DMS 273 treated with DMSO at 0.1 percent for 48 hours (cell line): ENCODE measurements around the gene SPNS1.
"Not testable (repeated sequence)": the region's sequence is repeated elsewhere in the genome, so short reads cannot be mapped to it uniquely, and the experiment has no call there.

ENCODE experiments used
- DNase-seq: peaks from one replicate; lab custom pipeline; 2025; lab: John Stamatoyannopoulos, UW

SPNS1 gene

DNA sequence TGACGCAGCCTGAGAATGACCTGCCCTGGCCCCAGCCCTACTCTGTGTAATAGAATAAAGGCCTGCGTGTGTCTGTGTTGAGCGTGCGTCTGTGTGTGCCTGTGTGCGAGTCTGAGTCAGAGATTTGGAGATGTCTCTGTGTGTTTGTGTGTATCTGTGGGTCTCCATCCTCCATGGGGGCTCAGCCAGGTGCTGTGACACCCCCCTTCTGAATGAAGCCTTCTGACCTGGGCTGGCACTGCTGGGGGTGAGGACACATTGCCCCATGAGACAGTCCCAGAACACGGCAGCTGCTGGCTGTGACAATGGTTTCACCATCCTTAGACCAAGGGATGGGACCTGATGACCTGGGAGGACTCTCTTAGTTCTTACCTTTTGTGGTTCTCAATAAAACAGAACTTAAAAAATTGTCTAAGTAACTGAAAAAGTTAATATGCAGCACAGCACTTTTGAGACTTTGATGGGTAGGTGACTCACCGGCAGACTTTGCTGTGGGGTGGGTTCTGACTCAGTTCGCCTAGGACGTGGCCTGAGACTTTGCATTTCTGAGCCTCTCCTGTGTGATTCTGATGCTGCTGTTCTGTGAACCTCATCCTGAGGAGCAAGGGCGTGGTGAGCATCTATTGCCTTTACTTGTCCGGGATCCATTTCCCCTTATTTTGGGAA lies 15.9 kb downstream of the SPNS1 start:
- DNase-seq = no peak

DNA sequence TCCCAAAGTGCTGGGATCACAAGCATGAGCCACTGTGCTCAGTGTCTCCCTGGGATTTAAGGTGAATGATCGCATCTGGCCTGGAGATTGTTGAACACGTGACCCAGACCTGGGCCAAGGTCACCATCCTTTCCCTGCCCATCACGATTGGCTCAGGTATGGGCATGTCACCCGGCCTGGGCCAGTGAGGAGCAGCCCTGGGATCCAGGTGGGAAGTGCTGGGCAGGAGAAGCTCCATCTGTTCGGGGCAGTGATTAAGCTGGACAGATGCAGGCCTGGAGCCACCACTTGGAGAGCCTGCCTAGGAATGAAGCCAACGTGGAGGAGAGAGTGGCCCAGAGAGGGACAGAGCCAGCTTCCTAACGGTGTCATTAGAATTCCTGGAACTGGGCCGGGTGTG lies 17.1 kb downstream of the SPNS1 start:
- no peak for DNase-seq

DNA sequence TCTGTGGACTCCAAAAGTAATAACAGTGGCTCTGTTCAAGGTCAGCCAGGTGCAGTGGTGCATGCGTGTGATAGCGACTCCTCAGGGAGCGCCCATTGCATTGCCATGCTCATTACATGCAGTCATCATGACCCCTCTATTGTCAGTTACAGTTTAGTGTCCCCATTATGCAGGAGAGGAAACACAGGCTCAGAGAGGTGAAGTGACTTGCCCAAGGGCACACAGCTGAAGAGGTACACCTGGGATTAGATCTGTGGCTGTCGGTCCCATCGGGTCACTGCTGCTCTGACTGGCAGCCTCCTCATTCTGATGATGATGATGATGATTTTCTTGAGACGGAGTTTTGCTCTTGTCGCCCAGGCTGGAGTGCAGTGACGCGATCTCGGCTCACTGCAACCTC lies 17.9 kb downstream of the SPNS1 start:
- no peak for DNase-seq

DNA sequence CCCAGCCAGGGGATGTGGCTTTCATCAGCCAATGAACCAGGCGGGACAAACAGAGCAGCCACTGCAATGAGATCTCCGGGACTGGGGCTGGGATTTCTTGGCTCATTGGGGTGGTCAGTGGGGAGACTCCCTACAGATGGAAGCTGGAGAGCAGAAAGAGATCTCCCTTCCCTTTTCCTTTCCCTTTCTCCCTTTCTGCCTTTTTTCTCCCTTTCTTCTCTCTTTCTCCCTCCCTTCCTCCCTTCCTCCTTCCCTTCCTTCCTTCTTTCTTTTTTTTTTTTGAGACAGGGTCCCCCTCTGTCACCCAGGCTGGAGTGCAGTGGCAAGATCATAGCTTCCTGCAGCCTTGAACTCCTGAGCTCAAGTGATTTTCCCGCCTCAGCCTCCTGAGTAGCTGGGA lies 24.3 kb downstream of the SPNS1 start:
- DNase-seq = no peak

DNA sequence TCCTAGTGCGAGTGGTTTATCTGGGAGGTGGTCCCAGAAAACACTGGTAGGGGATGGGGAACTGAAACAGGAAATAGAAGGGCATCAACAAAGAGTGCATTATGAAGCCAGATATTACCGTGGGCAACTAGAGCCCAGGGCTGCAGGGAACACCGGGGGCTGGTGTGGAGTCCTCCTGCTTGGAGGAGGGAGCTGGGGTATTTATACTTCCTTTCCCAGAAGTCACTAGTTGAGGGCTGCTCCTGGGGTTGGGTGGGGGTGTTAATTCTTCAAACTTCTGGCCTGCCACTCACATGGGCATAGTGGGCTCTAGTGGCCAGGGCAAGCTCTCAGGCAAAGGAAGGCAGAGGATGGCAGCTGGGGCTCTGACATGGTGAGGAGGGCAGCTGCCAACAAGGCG lies 25.0 kb downstream of the SPNS1 start:
- no peak for DNase-seq

DNA sequence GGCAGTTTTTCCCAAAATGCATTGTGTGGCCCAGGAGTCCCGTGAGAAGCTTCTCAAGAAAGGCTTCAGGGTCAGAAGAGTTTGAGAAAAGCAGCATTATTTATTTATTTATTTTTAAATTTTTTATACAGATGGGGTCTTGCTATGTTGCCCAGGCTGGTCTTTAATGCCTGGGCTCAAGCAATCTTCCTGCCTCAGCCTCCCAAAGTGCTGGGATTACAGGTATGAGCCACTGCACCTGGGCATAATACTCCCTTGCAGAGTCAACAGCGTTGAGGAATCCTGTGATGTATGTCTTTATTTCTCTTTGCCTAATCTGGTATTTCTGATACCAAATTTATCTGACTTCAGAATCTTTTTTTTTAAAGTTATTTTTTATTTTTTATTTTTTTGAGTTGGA lies 25.4 kb downstream of the SPNS1 start:
- DNase-seq = no peak

DNA sequence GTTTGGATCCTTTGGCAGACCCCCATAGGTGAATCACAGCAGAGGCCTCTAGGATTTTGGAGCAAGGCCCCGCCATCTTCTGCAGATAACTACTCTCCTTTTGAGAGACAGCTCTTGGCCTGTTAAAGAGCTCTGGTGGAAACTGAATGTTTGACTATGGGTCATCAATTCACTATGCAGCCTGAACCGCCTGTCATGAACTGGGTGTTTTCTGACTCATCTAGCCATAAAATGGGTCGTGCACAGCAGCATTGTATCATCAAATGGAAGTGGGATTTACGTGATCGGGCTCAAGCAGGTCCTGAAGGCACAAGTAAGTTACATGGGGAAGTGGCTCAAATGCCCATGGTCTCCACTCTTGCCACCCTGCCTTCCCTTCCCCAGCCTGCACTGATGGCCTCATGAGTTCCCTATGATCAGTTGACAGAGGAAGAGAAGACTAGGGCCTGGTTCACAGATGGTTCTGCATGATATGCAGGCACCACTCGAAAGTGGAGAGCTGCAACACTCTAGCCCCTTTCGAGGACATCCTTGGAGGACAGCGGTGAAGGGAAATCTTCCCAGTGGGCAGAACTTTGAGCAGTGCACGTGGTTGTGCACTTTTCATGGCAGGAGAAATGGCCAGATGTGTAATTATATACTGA lies 30.0 kb downstream of the SPNS1 start:
- DNase-seq = not testable (repeated sequence)

DNA sequence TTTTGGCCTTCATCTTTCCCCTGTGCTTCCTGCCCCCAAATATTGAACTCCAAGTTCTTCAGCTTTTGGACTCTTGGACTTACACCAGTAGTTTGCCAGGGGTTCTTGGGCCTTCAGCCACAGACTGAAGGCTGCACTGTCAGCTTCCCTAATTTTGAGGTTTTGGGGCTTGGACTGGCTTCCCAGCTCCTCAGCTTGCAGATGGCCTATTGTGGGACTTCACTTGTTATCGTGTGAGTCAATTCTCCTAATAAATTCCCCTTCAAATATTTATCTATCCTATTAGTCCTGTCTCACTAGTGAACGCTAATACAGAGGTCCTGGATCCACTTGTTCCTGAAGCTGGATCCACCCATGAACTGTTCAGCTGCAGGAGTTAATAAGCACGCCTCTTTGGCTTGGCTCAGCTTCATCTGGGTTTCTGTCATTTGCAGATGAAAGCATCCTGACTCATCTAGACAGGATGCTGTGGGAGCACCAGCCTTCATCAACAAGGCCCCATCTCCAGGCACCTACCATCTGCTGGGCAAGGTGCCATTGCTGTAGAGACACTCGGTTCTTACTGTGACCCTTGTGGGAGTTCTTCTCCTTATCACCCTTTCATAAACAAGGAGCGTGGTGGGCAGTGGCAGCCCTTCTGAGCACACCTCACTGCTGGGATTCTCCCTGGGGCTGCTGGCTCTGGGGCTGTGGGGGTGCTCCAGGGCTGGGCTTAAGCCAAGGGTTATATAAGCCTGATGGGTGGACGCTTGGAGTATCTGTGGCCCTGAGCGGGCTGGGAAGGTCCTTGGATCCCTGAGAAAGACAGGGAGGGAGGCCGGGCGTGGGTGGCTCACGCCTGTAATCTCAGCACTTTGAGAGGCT lies 33.4 kb downstream of the SPNS1 start:
- DNase-seq = no peak

DNA sequence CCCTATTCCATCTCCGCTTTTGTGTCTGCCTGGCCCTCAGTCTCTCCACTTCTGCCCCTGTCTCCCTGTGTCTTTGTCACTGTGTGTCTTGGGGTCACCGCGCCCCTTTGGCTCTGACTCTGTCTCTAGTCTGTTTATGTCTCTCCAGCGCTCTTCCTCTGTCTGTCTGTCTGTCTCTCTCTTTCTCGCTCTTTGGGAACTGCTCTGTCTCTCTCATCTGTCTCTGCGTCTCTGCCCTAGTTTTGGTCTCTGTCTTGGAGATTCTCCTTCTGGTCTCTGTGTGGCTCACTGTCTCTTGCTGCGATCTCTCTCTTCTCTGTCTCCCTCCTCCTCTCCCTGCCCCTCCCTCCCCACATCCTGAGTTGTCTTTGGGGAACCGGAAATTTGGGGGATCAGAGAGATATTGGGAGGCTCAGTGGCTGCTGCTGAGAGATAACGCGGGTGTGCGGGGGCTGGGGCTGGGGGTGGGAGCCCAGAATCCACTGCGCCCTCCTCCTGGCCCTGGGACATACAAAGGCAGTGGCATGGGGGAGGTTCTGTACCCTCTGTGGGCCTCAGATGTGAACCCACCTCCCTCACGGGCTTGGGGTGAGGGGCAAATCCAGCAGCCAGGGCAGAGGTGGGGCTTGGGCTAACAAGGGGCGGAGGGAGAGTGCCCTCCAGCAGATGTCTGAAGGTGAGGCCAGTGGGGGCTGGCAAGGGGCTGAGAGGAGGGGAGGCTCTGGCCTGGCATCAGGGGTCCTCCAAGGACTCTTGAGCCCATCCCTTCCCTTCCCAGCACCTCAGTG lies 34.7 kb downstream of the SPNS1 start:
- DNase-seq = no peak

DNA sequence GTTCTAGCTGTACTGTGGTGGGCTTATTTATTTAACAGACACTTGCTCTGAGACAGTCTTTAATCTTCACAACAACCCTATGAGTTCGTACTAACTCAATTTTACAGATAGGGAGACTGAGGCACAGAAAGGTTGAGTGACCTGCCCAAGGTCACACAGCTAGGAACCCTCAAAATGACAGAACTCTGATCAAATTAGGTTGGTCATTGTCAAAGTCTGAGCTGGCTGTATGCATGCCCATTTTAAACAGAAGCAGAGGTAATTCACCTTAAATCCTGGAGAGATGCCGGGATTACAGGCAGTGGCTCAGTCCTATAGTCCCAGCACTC lies 35.2 kb downstream of the SPNS1 start:
- no peak for DNase-seq

DNA sequence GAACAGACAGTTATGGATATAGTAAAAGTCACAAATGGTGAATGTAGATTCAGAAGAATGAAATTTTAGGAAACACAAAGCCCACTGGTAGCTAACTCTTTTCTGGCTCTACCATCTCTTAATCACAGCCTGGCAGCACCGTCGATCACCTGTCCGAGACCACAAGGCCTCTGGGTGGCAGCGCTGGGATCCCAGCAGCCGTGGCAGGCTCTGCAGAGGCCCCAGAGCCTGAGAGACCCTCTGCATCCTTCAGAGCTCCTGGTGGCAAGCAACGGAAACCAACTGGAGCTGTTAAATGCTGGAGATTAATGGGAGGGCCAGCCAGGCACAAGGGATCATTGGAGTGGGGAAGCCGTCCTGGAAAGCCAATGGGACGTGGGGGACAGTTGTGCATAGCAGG lies 36.5 kb downstream of the SPNS1 start:
- no peak for DNase-seq

DNA sequence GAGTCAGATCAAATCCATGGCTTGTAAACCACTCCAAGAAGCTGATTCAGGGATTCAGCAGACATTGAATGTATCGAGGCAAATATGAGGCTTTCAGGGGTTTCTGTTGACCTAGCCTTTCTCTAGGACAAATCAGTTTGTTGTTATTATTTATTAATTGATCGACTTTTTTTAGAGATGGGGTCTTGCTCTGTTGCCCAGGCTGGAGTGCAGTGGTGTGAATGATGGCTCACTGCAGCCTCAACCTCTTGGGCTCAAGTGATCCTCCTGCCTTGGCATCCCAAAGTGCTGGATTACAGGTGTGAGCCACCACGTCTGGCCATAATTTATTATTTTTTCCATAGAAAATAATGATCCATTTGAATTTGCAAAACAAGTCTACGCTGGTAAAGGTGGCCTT lies 37.3 kb downstream of the SPNS1 start:
- no peak for DNase-seq

DNA sequence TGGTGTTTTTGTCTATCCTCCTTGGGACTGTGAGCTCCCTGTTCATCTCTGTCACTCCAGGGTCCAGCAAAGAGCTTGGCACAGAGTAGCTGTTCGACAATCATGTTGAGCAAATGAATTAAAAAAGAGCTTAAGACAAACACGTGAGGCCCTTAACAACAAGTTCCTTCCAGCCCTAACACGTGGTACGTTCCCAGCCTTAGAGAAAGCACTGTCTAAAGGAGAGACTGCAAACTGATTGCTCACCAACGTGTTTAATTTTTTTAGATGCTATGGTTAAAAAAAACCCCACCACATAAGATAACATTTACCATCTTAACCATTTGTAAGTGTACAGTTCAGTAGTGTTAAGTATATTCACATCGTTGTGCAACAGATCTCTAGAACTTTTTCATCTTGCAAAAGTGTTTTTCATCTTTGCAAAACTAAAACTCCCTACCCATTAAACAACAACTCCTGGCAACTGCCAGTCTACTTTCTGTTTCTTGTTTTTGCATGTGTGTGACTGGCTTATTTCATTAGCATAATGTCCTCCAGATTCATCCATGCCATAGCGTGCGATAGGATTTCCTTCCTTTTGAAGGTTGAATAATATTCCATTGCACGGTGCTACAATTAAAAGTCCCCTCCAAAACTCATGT lies 38.5 kb downstream of the SPNS1 start:
- DNase-seq = no peak

DNA sequence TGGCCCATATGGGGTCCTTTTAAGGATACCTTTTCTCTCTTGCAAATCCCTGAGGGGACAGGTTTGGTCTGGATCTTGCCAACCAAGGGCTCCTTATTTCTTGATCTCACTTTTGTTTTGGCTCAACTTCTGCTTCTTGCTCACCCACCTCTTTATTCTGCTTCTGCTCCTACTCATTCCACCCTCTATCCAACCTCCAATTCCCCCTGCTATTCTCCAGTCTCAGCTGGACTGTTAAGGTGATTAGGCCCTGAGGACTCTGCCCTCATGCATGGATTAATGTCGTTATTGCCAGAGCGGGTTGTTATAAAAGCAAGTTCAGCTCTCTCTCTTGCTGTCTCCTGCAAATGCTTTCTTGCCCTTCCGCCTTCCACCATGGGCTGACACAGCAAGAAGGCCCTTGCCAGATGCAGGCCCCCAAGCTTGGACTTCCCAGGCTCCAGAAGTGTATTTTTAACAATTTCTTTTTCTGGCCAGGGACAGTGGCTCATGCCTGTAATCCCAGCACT lies 40.0 kb downstream of the SPNS1 start:
- no peak for DNase-seq

DNA sequence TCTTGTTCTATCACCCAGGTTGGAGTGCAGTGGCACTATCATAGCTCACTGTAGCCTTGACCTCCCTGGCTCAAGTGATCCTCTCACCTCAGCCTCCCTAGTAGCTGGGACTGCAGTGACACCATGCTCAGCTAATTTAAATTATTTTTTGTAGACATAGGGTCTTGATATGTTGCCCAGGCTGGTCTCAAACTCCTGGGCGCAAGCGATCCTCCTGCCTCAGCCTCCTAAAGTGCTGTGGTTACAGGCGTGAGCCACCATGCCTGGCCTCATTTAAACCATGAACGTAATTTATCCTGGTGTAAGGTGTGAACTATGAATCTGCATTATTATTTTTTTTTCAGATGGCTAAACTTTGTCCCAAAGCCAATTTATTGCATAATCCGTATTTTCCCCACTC lies 47.6 kb downstream of the SPNS1 start:
- DNase-seq = no peak

DNA sequence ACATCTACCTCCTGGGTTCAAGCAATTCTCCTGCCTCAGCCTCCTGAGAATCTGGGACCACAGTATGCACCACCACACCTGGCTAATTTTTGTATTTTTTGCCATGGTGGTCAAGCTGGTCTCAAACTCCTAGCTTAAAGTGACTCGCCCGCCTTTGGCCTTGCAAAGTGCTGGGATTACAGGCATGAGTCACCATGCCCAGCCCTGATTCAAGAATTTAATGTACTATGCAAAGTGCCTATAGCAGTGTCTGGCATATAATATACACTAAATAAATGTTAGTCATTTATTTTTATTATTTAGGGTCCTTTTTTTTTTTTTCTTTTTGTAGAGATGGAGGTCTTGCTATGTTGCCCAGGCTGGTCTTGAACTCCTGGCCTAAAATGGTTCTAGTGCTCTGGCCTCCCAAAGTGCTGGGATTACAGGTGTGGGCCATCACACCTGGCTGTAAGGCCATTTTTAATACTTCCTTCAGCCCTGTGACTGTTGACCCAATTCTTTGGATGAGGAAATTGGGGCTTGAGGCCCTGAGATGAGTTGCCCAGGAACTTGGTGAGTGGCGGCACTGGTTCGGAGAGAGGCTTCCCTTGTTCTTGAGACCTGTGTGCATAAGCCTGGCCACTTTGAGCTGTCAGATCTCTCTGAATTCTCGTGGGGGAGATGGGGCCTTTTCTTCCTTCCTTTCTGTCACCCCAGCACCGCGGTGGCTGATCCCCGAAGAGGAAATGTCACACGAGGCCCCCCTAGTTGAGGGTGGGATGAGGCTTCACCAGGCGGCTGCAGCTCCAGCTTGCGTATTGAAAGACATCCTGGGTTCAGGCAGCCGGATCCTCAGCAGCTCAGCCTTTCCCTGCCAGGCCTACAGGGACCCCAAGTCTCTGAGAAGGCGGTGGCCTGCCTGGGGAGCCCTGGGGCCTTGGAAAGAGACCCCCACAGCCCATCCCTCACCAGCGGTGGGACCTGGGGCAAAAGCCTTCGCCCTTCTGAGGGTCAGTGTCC lies 49.0 kb downstream of the SPNS1 start:
- no peak for DNase-seq

DNA sequence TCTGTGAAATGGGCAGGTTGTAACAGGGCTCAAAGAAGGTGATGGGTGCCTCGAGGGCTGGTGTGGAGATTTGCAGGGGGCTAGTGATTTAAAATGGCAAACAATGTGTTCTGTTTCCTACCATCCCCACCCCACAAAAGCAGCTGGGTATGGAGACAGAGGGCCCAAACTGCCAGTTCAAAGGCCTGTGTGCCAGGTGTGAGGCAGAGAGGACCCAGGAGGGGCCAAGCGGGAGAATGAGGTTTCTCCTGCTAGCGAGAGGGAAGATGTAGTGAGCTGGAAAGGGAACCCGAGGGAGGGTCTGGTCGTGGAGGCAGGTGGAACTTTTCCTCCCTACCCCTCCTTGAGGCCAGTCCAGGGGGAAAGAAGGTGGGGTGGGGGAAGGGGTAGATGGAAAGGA lies 49.7 kb downstream of the SPNS1 start:
- DNase-seq = no peak

DNA sequence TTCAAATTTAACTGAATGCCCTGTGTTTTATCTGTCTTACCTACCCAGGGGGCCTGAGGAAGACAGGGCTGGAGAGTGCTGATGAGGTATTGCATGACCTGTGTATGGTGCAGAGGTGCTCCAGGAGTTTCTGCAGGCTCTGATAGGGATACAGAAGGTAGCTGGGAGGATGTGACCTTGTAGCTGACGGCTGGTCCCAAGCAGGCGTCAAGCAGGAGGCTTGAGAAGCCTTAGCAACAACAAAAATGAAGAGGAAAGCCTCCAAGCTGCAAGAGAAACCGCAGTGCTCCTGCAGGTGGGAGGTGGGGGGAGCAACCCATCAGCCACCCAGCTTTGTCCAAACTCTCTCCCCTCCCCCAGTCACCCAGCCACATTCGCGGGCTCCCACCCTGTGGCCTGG lies 50.6 kb downstream of the SPNS1 start:
- no peak for DNase-seq

DNA sequence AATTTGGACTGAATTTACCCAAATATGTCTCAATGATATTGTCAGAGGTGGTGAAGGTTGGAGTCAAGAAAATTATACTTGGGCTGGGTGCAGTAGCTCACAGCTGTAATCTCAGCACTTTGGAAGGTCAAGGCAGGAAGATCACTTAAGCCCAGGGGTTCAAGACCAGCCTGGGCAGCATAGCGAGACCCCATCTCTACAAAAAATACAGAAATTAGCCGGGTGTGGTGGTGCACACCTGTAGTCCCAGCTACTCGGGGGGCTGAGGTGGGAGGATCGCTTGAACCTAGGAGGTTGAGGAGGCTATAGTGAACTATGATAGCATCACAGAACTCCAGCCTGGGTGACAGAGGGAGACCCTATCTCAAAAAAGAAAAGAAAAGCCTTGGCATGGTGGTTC lies 51.2 kb downstream of the SPNS1 start:
- DNase-seq = no peak

DNA sequence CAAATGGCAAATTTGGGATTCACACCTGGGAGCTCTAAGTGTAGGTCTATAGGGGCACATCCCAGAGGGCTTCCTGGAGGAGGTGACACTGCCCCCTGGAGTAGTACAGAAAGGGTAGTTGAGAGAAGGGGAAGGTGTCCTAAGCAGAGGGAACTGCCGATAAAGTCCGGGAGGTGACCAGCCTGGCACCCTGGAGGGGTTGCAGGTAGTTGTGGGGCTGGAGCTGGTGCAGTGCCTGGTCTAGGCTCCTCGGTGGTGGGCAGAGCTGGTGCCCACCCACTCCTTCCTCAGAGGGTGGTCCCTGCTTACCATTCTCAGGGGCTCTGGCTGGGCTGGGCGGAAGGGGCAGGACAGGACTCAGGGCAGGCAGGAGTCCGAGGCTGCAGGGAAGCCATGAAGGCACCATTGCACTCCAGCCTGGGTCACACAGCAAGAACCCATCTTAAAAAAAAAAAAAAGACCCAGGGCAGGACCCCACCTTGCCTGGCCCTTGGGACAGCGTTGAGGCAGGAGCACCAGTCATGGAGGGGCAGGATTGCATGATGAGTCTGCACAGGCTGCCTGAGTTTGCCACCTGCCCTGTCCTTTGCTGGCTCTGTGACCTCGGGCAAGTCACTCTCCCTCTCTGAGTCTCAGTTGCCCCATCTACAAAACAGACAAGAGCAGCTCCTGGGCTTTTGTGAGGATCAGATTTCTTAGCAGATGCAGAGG lies 54.0 kb downstream of the SPNS1 start:
- DNase-seq = peak; percentile 18
